ENCODE data around the gene GPR143.

GPR143 gene

DNA sequence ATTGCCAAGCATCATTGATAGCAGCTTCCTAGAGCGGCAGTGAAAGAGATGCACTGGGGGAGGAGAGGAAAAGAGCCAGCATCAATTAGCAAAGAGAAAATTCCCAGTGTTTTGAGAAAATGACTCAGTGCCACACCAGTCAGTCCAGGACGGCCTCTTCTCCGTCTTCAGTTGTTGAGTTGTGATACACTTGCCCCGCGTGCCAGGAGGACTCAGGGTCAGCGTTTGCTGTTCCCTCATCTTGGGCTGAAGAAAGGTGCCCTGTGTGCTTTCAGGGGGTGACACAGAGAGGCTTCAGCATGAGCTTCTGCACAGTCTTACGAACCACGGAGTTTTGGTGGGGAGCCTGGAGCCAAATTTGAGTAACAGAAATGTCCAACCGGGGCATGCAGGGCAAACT, 82.3 kb downstream of the GPR143 start:
- Histone ChIP-seq H3K4me1 (ENCODE audit: control insufficient read depth, insufficient read depth, low read length) (peaks cover 5% of the 10 kb centered on the region; the same call in 1 of the 2 replicates), H3K9me3 (ENCODE audit: control insufficient read depth, insufficient read depth, low read depth, low read length) (no peaks in the 10 kb centered on the region), H3K27me3 (ENCODE audit: control insufficient read depth, insufficient read depth, low read length) (no peaks in the 10 kb centered on the region), H3K27ac (ENCODE audit: low read depth, low read length) (no peak overlapping the region), H3K9ac (ENCODE audit: low read length) (no peak overlapping the region), H3K4me3 (ENCODE audit: low read depth, low read length) (no peak overlapping the region), H3K36me3 (ENCODE audit: control insufficient read depth, insufficient read depth, low read length) (peaks cover 15% of the 10 kb centered on the region)

GRCh38 chrX:9682861-9683260, 82.8 kb downstream of the GPR143 start:
- peaks cover 5% of the 10 kb centered on the region; the same call in 1 of the 2 replicates for H3K4me1 ChIP-seq (ENCODE audit: control insufficient read depth, insufficient read depth, low read length)
- no peak overlapping the region for H3K27ac ChIP-seq (ENCODE audit: low read depth, low read length)
- no peaks in the 10 kb centered on the region for H3K9me3 ChIP-seq (ENCODE audit: control insufficient read depth, insufficient read depth, low read depth, low read length)
- no peak overlapping the region for H3K9ac ChIP-seq (ENCODE audit: low read length)
- no peak overlapping the region for H3K4me3 ChIP-seq (ENCODE audit: low read depth, low read length)
- H3K36me3 ChIP-seq (ENCODE audit: control insufficient read depth, insufficient read depth, low read length), result peaks cover 11% of the 10 kb centered on the region
- no peaks in the 10 kb centered on the region for H3K27me3 ChIP-seq (ENCODE audit: control insufficient read depth, insufficient read depth, low read length)

DNA sequence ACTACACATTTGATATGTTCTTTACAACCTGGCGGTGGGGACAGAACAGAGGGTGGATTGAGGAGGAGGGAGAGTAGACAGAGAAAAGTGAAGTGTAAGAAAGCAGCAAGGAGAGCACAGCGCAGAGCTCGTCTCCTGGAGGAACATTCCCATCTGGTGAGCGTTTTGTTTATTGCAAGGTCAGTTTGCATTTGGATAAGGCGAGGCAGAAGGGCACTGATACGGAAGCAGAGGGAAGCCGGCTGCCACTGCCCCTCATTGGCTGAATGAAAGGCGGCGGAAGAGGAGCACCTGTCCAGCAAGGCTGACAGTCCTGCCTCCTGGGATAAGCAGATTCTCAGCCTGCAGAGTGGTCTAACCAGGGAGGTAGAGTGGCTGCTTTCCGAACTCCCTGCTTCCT, 83.2 kb downstream of the GPR143 start:
- peaks cover 11% of the 10 kb centered on the region for H3K36me3 ChIP-seq (ENCODE audit: control insufficient read depth, insufficient read depth, low read length)
- H3K9me3 ChIP-seq (ENCODE audit: control insufficient read depth, insufficient read depth, low read depth, low read length), result no peaks in the 10 kb centered on the region
- H3K27me3 ChIP-seq (ENCODE audit: control insufficient read depth, insufficient read depth, low read length), result no peaks in the 10 kb centered on the region
- no peak overlapping the region for H3K27ac ChIP-seq (ENCODE audit: low read depth, low read length)
- H3K4me1 ChIP-seq (ENCODE audit: control insufficient read depth, insufficient read depth, low read length), result peaks cover 5% of the 10 kb centered on the region; the same call in 1 of the 2 replicates
- no peak overlapping the region for H3K9ac ChIP-seq (ENCODE audit: low read length)
- no peak overlapping the region for H3K4me3 ChIP-seq (ENCODE audit: low read depth, low read length)

DNA sequence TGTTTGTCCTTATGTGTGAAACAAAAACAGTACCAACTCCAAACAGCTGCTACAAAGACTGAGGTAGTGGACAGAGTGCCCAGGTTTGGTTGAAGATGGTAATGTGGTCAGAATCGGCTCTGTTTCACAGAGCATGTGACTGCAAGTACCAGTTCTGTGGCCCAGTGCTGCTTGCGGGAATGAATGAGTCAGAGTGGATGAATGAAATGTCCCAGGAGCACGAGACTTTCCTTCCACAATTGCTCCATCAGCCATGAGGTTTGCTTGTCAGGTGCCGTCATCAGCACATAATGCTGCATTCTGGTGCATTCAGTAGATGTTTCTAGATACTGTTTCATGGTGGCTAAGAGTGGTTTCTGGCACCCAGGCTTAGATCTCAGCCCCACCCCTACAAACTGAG, 84.2 kb downstream of the GPR143 start:
- peaks cover 8% of the 10 kb centered on the region for H3K36me3 ChIP-seq (ENCODE audit: control insufficient read depth, insufficient read depth, low read length)
- H3K9ac ChIP-seq (ENCODE audit: low read length), result no peak overlapping the region
- no peaks in the 10 kb centered on the region for H3K9me3 ChIP-seq (ENCODE audit: control insufficient read depth, insufficient read depth, low read depth, low read length)
- H3K27ac ChIP-seq (ENCODE audit: low read depth, low read length), result no peak overlapping the region
- peaks cover 5% of the 10 kb centered on the region; the same call in 1 of the 2 replicates for H3K4me1 ChIP-seq (ENCODE audit: control insufficient read depth, insufficient read depth, low read length)
- H3K27me3 ChIP-seq (ENCODE audit: control insufficient read depth, insufficient read depth, low read length), result no peaks in the 10 kb centered on the region
- no peak overlapping the region for H3K4me3 ChIP-seq (ENCODE audit: low read depth, low read length)

GRCh38 chrX:9681011-9681410, 84.6 kb downstream of the GPR143 start:
- Histone ChIP-seq H3K9me3 (ENCODE audit: control insufficient read depth, insufficient read depth, low read depth, low read length) (no peaks in the 10 kb centered on the region), H3K27me3 (ENCODE audit: control insufficient read depth, insufficient read depth, low read length) (no peaks in the 10 kb centered on the region), H3K4me3 (ENCODE audit: low read depth, low read length) (no peak overlapping the region), H3K9ac (ENCODE audit: low read length) (no peak overlapping the region), H3K36me3 (ENCODE audit: control insufficient read depth, insufficient read depth, low read length) (peaks cover 8% of the 10 kb centered on the region), H3K4me1 (ENCODE audit: control insufficient read depth, insufficient read depth, low read length) (peaks cover 5% of the 10 kb centered on the region; the same call in 1 of the 2 replicates), H3K27ac (ENCODE audit: low read depth, low read length) (no peak overlapping the region)

GRCh38 chrX:9678215-9678965, 87.3 kb downstream of the GPR143 start:
- Histone ChIP-seq H3K4me1 (ENCODE audit: control insufficient read depth, insufficient read depth, low read length) (peaks cover 5% of the 10 kb centered on the region; the same call in 1 of the 2 replicates), H3K9ac (ENCODE audit: low read length) (no peak overlapping the region), H3K9me3 (ENCODE audit: control insufficient read depth, insufficient read depth, low read depth, low read length) (no peaks in the 10 kb centered on the region), H3K27me3 (ENCODE audit: control insufficient read depth, insufficient read depth, low read length) (no peaks in the 10 kb centered on the region), H3K36me3 (ENCODE audit: control insufficient read depth, insufficient read depth, low read length) (no peaks in the 10 kb centered on the region), H3K4me3 (ENCODE audit: low read depth, low read length) (no peak overlapping the region), H3K27ac (ENCODE audit: low read depth, low read length) (no peak overlapping the region)

GRCh38 chrX:9677098-9677739, 88.4 kb downstream of the GPR143 start:
- Histone ChIP-seq H3K27ac (ENCODE audit: low read depth, low read length) (no peak overlapping the region), H3K9me3 (ENCODE audit: control insufficient read depth, insufficient read depth, low read depth, low read length) (no peaks in the 10 kb centered on the region), H3K9ac (ENCODE audit: low read length) (no peak overlapping the region), H3K36me3 (ENCODE audit: control insufficient read depth, insufficient read depth, low read length) (0 out of 2 replicates have a peak, but pooled peaks cover 4% of the 10 kb centered on the region), H3K27me3 (ENCODE audit: control insufficient read depth, insufficient read depth, low read length) (no peaks in the 10 kb centered on the region), H3K4me1 (ENCODE audit: control insufficient read depth, insufficient read depth, low read length) (peaks cover 4% of the 10 kb centered on the region; the same call in 1 of the 2 replicates), H3K4me3 (ENCODE audit: low read depth, low read length) (no peak overlapping the region)

DNA sequence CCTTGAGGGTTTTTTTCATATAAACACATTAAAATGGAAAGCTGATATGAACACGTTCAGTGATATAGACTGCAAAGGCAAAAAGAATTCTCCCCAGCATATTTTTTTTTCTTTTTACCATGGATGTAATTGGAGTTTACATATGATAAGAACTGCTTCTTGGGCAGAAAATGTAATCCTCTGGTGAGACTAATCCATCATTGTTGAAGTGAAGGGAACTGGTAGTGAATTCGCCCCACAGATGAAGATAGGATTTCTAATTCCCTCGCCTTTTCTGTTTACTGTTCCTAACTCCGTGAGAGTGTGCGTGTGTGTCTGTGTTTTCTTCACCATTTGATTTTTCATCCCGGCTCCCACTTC, 88.9 kb downstream of the GPR143 start:
- H3K4me3 ChIP-seq (ENCODE audit: low read depth, low read length), result no peak overlapping the region
- no peaks in the 10 kb centered on the region for H3K27me3 ChIP-seq (ENCODE audit: control insufficient read depth, insufficient read depth, low read length)
- no peak overlapping the region for H3K27ac ChIP-seq (ENCODE audit: low read depth, low read length)
- 0 out of 2 replicates have a peak, but pooled peaks cover 4% of the 10 kb centered on the region for H3K36me3 ChIP-seq (ENCODE audit: control insufficient read depth, insufficient read depth, low read length)
- no peak overlapping the region for H3K9ac ChIP-seq (ENCODE audit: low read length)
- H3K9me3 ChIP-seq (ENCODE audit: control insufficient read depth, insufficient read depth, low read depth, low read length), result no peaks in the 10 kb centered on the region
- H3K4me1 ChIP-seq (ENCODE audit: control insufficient read depth, insufficient read depth, low read length), result no peaks in the 10 kb centered on the region

DNA sequence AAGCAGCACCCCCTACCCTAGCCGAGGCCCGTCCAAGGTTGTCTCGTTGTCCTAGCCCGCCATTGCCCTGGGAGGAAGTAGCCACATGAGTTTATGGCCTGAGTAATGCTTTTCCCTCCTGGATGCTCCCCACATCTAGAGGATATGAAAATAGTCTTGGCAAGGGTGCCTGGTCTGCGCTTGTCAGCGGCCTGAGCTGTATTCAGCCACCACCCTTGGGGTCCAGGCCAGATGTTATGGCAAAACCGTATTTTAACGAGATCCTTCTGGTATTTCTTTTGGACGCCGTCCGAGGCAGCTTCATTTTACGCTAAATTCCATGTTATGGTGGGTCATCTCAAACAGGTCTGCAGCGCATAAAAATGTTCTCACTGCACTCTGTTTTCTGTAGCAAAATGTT, 89.3 kb downstream of the GPR143 start:
- no peaks in the 10 kb centered on the region for H3K27me3 ChIP-seq (ENCODE audit: control insufficient read depth, insufficient read depth, low read length)
- no peak overlapping the region for H3K9ac ChIP-seq (ENCODE audit: low read length)
- no peak overlapping the region for H3K4me3 ChIP-seq (ENCODE audit: low read depth, low read length)
- H3K9me3 ChIP-seq (ENCODE audit: control insufficient read depth, insufficient read depth, low read depth, low read length), result no peaks in the 10 kb centered on the region
- H3K36me3 ChIP-seq (ENCODE audit: control insufficient read depth, insufficient read depth, low read length), result 0 out of 2 replicates have a peak, but pooled peaks cover 4% of the 10 kb centered on the region
- H3K4me1 ChIP-seq (ENCODE audit: control insufficient read depth, insufficient read depth, low read length), result no peaks in the 10 kb centered on the region
- H3K27ac ChIP-seq (ENCODE audit: low read depth, low read length), result no peak overlapping the region
